Measurements from ENCODE around the gene ACTL8. TPM values are rescaled to one million over a fixed set of nuclear protein-coding genes. Genes with fewer than 3 reads are reported as not detected.

ACTL8 gene
- total RNA-seq, 3 donors from 2014 or later (not counting 1 experiment from before 2014, with no cell fraction given): not detected

DNA sequence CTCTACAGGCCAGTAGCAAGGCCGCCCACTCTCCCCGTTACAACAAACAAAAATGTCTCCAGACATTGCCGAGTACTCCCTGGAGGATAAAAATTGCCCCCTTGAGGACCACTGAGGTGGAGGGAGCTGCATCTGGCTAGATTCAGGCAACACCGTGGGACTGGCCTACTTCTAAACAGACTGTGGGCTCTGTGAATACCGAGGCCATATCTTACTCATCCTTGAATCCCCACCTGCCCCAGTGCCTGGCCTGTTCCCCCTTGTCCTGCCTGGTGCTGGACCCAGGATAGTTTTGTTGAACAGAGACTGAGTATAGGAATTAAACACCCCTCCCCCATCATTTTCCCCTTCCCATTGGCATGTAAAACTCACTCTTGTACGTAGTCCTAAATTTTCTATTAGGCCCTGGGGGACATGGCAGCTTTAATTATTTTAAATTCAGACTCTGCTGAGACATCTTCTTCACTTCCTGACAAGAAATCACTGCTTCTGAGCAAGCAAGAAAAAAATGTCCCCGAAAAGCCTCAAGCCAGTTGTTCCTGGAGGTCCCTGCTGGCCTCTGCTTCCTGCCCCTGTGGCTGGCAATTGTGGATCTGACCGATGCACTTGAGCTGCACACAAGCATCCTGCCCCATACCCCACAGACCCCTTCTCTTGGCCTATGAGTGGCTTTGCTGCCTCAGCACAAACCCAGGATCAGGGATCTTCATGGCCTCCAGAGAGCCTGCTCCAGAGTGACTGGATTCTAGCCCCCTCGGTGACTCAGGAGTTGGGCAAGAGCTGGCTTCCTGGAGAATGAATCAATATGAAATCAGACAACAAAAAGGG, 111.0 kb downstream of the ACTL8 start:
- peaks cover 0 to 4% of the 10 kb centered on the region in 2 donors for H3K27me3 Mint-ChIP-seq (ENCODE audit: low read depth in 2 of 2)
- TF ChIP-seq, protein P1, sequence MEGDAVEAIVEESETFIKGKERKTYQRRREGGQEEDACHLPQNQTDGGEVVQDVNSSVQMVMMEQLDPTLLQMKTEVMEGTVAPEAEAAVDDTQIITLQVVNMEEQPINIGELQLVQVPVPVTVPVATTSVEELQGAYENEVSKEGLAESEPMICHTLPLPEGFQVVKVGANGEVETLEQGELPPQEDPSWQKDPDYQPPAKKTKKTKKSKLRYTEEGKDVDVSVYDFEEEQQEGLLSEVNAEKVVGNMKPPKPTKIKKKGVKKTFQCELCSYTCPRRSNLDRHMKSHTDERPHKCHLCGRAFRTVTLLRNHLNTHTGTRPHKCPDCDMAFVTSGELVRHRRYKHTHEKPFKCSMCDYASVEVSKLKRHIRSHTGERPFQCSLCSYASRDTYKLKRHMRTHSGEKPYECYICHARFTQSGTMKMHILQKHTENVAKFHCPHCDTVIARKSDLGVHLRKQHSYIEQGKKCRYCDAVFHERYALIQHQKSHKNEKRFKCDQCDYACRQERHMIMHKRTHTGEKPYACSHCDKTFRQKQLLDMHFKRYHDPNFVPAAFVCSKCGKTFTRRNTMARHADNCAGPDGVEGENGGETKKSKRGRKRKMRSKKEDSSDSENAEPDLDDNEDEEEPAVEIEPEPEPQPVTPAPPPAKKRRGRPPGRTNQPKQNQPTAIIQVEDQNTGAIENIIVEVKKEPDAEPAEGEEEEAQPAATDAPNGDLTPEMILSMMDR (IDR thresholded peaks at IDR 0.05): no peak

DNA sequence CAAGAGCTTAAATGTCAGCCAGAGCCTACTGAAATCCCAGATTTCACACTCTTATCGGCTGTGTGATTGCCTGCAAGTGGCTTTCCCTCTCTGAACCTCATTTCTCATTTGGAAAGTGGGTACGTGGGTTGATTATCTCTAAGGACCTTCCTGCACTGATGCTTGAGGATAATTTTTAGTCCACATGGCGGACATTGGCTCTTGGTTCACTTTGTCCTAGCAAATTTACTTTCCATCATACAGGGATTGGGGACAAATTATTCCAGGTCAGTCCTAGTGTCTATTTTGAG, 111.6 kb downstream of the ACTL8 start:
- peaks cover 0 to 4% of the 10 kb centered on the region in 2 donors for H3K27me3 Mint-ChIP-seq (ENCODE audit: low read depth in 2 of 2)
- ATAC-seq (no peak), DNase-seq (no peak)
- H3K9me3 ChIP-seq (ENCODE audit: control insufficient read depth, insufficient read depth, low read length): no peaks in the 10 kb centered on the region
- H3K4me3 Mint-ChIP-seq: no peak overlapping the region
- no peaks in the 10 kb centered on the region for H3K36me3 Mint-ChIP-seq
- TF ChIP-seq, protein P1 (IDR thresholded peaks at IDR 0.05): no peak
- H3K4me3 ChIP-seq (ENCODE audit: low read length): no peak overlapping the region
- no peaks in the 10 kb centered on the region for H3K4me1 Mint-ChIP-seq
- WGBS (ENCODE audit: insufficient coverage): 83% methylated on average over 3 of the region's 3 CpGs
- no peak overlapping the region for H3K27ac ChIP-seq (ENCODE audit: low read length)
- no peaks in the 10 kb centered on the region for H3K36me3 ChIP-seq (ENCODE audit: control insufficient read depth, insufficient read depth, low read length)
- H3K9me3 Mint-ChIP-seq: no peaks in the 10 kb centered on the region
- no peaks in the 10 kb centered on the region for H3K4me1 ChIP-seq (ENCODE audit: control insufficient read depth, insufficient read depth, low read length)
- H3K27me3 ChIP-seq (ENCODE audit: control insufficient read depth, insufficient read depth, low read length): no peaks in the 10 kb centered on the region
- H3K27ac Mint-ChIP-seq: no peak overlapping the region
- intact Hi-C loops (cut with micrococcal nuclease): no loop called here

More for the DNA sequence above, 111.0 kb downstream of the ACTL8 start:
- H3K27ac Mint-ChIP-seq: no peak overlapping the region
- no peak for DNase-seq
- H3K4me1 Mint-ChIP-seq: no peaks in the 10 kb centered on the region
- Histone ChIP-seq H3K36me3 (ENCODE audit: control insufficient read depth, insufficient read depth, low read length) (no peaks in the 10 kb centered on the region), H3K4me1 (ENCODE audit: control insufficient read depth, insufficient read depth, low read length) (no peaks in the 10 kb centered on the region), H3K4me3 (ENCODE audit: low read length) (no peak overlapping the region), H3K9me3 (ENCODE audit: control insufficient read depth, insufficient read depth, low read length) (no peaks in the 10 kb centered on the region), H3K27ac (ENCODE audit: low read length) (no peak overlapping the region), H3K27me3 (ENCODE audit: control insufficient read depth, insufficient read depth, low read length) (no peaks in the 10 kb centered on the region)
- WGBS (ENCODE audit: insufficient coverage): 57% methylated on average over 9 of the region's 9 CpGs
- no peaks in the 10 kb centered on the region for H3K9me3 Mint-ChIP-seq
- ATAC-seq: no peak
- intact Hi-C loops (cut with micrococcal nuclease): no loop called here
- no peaks in the 10 kb centered on the region for H3K36me3 Mint-ChIP-seq
- H3K4me3 Mint-ChIP-seq: no peak overlapping the region

DNA sequence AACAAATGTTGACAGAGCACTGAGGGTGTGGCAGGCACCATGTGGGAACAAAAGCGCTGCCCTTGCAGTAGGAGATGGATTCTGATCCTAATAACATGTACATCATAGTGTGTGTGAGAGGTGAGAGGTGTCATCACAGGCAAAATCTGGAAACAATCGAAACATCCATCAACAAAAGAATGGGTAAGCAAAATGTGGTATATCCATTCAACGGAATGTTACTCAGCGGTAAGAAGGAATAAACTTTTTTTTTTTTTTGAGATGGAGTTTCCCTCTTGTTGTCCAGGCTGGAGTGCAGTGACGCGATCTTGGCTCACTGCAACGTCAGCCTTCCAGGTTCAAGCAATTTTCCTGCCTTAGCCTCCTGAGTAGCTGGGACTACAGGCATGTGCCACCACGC, 112.3 kb downstream of the ACTL8 start:
- no peaks in the 10 kb centered on the region for H3K27me3 ChIP-seq (ENCODE audit: control insufficient read depth, insufficient read depth, low read length)
- ATAC-seq: no peak
- intact Hi-C loops (cut with micrococcal nuclease): no loop called here
- Mint-ChIP-seq H3K36me3 (no peaks in the 10 kb centered on the region), H3K9me3 (no peaks in the 10 kb centered on the region), H3K27me3 (ENCODE audit: low read depth in 2 of 2) (peaks cover 0 to 4% of the 10 kb centered on the region in 2 donors), H3K4me3 (no peak overlapping the region), H3K4me1 (no peaks in the 10 kb centered on the region), H3K27ac (no peak overlapping the region)
- no peak for DNase-seq
- no peak overlapping the region for H3K27ac ChIP-seq (ENCODE audit: low read length)
- no peaks in the 10 kb centered on the region for H3K36me3 ChIP-seq (ENCODE audit: control insufficient read depth, insufficient read depth, low read length)
- WGBS (ENCODE audit: insufficient coverage): 91% methylated on average over 8 of the region's 8 CpGs
- no peak overlapping the region for H3K4me3 ChIP-seq (ENCODE audit: low read length)
- H3K4me1 ChIP-seq (ENCODE audit: control insufficient read depth, insufficient read depth, low read length): no peaks in the 10 kb centered on the region
- H3K9me3 ChIP-seq (ENCODE audit: control insufficient read depth, insufficient read depth, low read length): no peaks in the 10 kb centered on the region
- TF ChIP-seq, protein P1 (IDR thresholded peaks at IDR 0.05): no peak

DNA sequence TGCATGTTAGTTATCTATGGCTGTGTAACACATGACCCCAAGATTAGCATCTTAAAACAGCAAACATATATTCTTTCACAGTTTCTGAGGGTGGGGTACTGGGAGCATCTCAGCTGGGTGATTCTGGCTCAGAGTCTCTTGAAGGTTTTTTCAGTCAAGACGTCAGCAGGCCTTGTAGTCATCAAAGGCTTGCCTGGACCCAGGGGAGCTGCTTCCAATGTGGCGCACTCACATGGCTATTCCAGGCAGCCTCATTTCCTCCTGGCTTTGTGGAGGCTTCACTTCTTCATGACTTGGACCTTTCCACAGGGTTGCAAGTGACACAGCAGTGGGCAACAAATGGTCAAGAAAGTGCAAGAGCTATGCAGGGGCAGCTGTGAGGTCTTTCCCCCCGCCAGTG, 114.7 kb downstream of the ACTL8 start:
- Mint-ChIP-seq H3K4me1 (no peaks in the 10 kb centered on the region), H3K27ac (no peak overlapping the region), H3K9me3 (no peaks in the 10 kb centered on the region), H3K4me3 (no peak overlapping the region), H3K36me3 (no peaks in the 10 kb centered on the region), H3K27me3 (ENCODE audit: low read depth in 2 of 2) (no peaks in the 10 kb centered on the region)
- intact Hi-C loops (cut with micrococcal nuclease): no loop called here
- Histone ChIP-seq H3K27ac (ENCODE audit: low read length) (no peak overlapping the region), H3K36me3 (ENCODE audit: control insufficient read depth, insufficient read depth, low read length) (no peaks in the 10 kb centered on the region), H3K9me3 (ENCODE audit: control insufficient read depth, insufficient read depth, low read length) (no peaks in the 10 kb centered on the region), H3K4me1 (ENCODE audit: control insufficient read depth, insufficient read depth, low read length) (no peaks in the 10 kb centered on the region), H3K4me3 (ENCODE audit: low read length) (no peak overlapping the region), H3K27me3 (ENCODE audit: control insufficient read depth, insufficient read depth, low read length) (no peaks in the 10 kb centered on the region)
- DNase-seq: no peak
- TF ChIP-seq, protein P1 (IDR thresholded peaks at IDR 0.05): no peak
- 69% methylated on average over 3 of the region's 3 CpGs for WGBS (ENCODE audit: insufficient coverage)
- no peak for ATAC-seq
